Skeletal muscle satellite cell (primary cell): Measurements from ENCODE around the gene RPS6KA5. TPM values are rescaled to one million over a fixed set of nuclear protein-coding genes. Genes with fewer than 3 reads are reported as not detected.

Experiments
- small RNA-seq: library from RNA; depleted of rRNA; stranded (forward); fragments of <200 nt; gene quantifications from one replicate; pipeline ENCODE3, GENCODE V24; 2012

The RPS6KA5 gene

Small RNA genes lying within 50 kb of the gene (small RNA-seq; reads per million reads assigned to genes)
- gene RNU7-30P, result not detected
